Colonic mucosa (tissue), 4 donors: ENCODE measurements around the gene KRT26. TPM values are rescaled to one million over a fixed set of nuclear protein-coding genes. Genes with fewer than 3 reads are reported as not detected.

Experiments used
- DNase-seq: peaks from one replicate; pipeline ENCODE4 v3.0.0-alpha.2; 2020
- H3K27ac ChIP-seq: fragments of 200-600 bp; one replicate; pipeline ENCODE4 v1.8.0; 2021
- H3K27me3 ChIP-seq: fragments of 200-600 bp; one replicate; pipeline ENCODE4 v1.8.0; 2021
- H3K36me3 ChIP-seq: fragments of 200-600 bp; one replicate; pipeline ENCODE4 v1.8.0; 2021
- H3K4me1 ChIP-seq: fragments of 200-600 bp; one replicate; pipeline ENCODE4 v1.8.0; 2021; ENCODE audit warnings: mild to moderate bottlenecking
- H3K4me3 ChIP-seq: fragments of 200-600 bp; one replicate; pipeline ENCODE4 v1.8.0; 2021
- H3K9ac ChIP-seq, 2 donors: one replicate each; pipeline ENCODE4 v1.7.0; 2013; ENCODE audit warnings: control low read depth in 2 of 2, low read depth in 2 of 2, low read length in 2 of 2
- H3K9me3 ChIP-seq: fragments of 200-600 bp; one replicate; pipeline ENCODE4 v1.8.0; 2021
- intact Hi-C: fragments of 100-400 bp; cut with DNase I; formaldehyde crosslinking; loops from one replicate; pipeline ENCODE4 v1.14.1; 2022
- total RNA-seq, 2 donors: library from RNA; stranded (reverse); fragmentation: NEBNext Ultra II Directional in 1 of 2; extraction: Animal tissue kit (Norgen Biotek cat#: 25700) in 1 of 2; gene quantifications; one replicate each; pipeline ENCODE4 v1.2.1, GENCODE V29; 2021
- TF ChIP-seq, protein P1 (sequence below): fragments of 200-600 bp; IDR thresholded peaks from one replicate; pipeline ENCODE4 v1.8.0; 2022; ENCODE audit warnings: antibody characterized with exemption, mild to moderate bottlenecking
- donor health status: healthy.
- donor health status: DM: no; HTN: no; CAD: no.
- donor health status: DM: no; HTN: no; CAD: no.

KRT26 gene
- total RNA-seq, 2 donors from 2014 or later, result not detected

DNA sequence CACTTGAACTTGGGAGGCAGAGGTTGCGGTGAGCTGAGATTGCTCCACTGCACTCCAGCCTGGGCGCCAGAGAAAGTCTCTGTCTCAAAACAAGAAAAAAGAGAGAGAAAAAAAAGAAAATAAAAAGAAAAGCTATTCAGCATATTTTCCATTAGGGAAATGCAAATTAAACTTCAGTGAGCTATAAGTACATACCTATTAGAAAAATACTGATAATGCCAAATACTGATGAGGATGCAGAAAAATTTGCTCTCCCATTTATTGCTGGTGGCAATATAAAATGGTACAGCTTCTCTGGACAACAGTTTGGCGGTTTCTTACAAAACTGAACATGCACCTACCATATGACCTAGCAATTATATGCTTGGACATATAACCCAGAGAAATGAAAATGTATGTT, 40.6 kb upstream of the KRT26 start:
- no peak overlapping the region for H3K4me3 ChIP-seq
- H3K27me3 ChIP-seq, result peaks cover 16% of the 10 kb centered on the region

DNA sequence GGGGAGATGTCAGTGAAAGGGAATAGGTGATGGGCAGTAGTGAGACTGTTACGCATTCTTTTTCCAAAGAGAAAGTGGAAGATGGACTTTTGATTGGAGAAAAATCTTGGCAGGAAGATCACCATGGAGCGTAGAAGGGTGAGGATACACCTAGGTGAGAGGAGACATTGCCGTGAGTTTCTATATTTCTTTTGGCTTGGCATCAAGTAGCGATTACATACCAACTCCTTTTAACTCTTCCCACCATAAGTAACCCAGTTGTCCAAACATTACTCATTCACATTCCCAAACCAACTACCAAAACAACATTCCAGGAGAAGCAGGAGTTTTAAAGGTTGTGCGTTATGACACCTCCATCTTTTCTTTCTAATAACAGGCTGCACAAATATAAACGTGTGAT, 38.5 kb upstream of the KRT26 start:
- Histone ChIP-seq H3K27ac (no peak overlapping the region), H3K9ac (no peak overlapping the region), H3K4me3 (no peak overlapping the region), H3K36me3 (no peaks in the 10 kb centered on the region), H3K4me1 (no peaks in the 10 kb centered on the region), H3K27me3 (peaks cover 16% of the 10 kb centered on the region), H3K9me3 (no peaks in the 10 kb centered on the region)
- TF ChIP-seq, protein P1, sequence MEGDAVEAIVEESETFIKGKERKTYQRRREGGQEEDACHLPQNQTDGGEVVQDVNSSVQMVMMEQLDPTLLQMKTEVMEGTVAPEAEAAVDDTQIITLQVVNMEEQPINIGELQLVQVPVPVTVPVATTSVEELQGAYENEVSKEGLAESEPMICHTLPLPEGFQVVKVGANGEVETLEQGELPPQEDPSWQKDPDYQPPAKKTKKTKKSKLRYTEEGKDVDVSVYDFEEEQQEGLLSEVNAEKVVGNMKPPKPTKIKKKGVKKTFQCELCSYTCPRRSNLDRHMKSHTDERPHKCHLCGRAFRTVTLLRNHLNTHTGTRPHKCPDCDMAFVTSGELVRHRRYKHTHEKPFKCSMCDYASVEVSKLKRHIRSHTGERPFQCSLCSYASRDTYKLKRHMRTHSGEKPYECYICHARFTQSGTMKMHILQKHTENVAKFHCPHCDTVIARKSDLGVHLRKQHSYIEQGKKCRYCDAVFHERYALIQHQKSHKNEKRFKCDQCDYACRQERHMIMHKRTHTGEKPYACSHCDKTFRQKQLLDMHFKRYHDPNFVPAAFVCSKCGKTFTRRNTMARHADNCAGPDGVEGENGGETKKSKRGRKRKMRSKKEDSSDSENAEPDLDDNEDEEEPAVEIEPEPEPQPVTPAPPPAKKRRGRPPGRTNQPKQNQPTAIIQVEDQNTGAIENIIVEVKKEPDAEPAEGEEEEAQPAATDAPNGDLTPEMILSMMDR, result no peak
- intact Hi-C loops, result no loop called here
- no peak for DNase-seq

More for the DNA sequence above, 40.6 kb upstream of the KRT26 start:
- Histone ChIP-seq H3K9ac (no peak overlapping the region), H3K27ac (no peak overlapping the region), H3K36me3 (no peaks in the 10 kb centered on the region), H3K4me1 (no peaks in the 10 kb centered on the region), H3K9me3 (no peaks in the 10 kb centered on the region)
- TF ChIP-seq, protein P1, result no peak
- intact Hi-C loops, result no loop called here
- DNase-seq, result no peak

DNA sequence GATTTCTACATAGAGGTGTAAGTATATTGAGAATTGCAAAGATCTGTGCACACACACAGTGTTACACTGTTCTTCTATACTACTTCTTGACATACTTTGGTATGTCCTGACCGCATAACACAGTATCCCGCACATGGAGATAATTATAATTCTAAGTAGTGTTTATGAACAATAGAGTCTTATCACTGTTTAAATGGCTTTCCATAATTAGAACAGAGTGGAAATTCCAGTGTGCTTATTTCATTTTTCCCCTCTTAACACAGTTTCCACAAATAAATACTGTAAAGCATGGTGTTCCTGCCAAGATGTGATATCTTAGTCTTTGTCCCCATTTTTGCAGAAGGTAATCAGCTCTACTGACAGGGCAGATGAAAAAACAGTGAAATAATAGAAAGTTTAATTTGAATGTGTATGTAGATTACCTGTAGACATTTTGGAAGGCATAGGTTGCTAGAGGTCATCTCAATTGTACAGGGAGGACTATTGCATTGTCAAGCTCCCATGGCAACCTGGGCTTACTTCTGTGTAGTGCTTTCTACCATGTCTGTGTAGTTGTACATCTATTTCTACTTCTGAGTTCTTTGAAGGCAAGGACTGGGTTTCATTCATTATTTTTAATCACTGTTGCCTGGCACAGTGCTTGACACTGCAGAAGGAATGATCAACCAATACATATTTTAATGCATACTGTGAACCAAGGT, 37.9 kb upstream of the KRT26 start:
- H3K4me1 ChIP-seq, result no peaks in the 10 kb centered on the region
- no peak overlapping the region for H3K27ac ChIP-seq
- intact Hi-C loops, result no loop called here
- no peaks in the 10 kb centered on the region for H3K36me3 ChIP-seq
- DNase-seq, result no peak
- no peak overlapping the region for H3K4me3 ChIP-seq
- no peaks in the 10 kb centered on the region for H3K9me3 ChIP-seq
- H3K9ac ChIP-seq, result no peak overlapping the region
- TF ChIP-seq, protein P1, result no peak
- H3K27me3 ChIP-seq, result peaks cover 16% of the 10 kb centered on the region

DNA sequence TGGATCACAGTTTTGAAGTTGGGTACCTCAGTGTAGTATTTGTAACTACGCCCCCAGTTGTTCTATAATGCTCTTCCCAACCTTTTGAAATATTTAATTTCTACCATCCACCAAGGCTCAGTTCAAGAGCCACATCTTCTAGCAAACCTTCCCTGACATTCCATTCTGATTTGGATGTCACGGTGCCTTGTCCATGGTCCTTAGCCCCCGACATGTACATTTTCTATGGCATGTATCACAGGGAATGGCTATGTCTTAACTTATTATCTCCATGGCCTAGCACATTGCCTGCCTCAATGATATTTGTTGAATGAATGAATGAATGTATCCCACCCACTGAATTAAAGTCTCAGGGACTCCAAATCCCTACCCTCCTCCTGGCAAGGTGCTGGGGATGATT, 34.1 kb upstream of the KRT26 start:
- intact Hi-C loops, result no loop called here

DNA sequence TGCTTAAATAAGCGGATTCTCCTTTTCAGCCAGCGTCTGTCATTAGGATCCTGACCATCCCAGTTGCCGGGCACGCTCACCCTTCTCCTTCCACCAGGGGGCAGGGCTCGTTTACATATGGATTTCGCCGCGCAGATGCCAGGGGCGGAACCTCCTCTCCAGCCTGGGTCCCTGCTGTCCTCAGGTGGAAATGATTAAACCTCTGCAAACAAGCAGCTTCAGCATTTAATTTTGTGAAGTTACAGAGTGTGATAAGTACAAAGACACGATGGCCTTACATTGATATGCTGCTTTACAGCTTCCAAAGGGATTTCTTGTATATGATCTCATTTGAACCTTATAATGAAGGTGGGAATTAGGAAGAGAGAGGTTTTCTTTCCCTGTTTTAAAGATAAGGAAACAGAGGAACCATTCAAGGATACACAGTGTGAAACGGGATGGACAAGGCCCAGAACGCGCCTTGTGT, 31.6 kb upstream of the KRT26 start:
- H3K9me3 ChIP-seq, result no peaks in the 10 kb centered on the region
- H3K9ac ChIP-seq, result no peak overlapping the region
- peak; percentile 84 for DNase-seq
- TF ChIP-seq, protein P1, result peak; percentile 74
- peaks cover 8% of the 10 kb centered on the region for H3K27me3 ChIP-seq
- H3K4me3 ChIP-seq, result no peak overlapping the region
- no peaks in the 10 kb centered on the region for H3K4me1 ChIP-seq
- intact Hi-C loops, result loop anchor here (5.0 kb wide), 2 partner anchors 844 to 859 kb away; no protein-coding TSS in a partner anchor
- no peaks in the 10 kb centered on the region for H3K36me3 ChIP-seq
- no peak overlapping the region for H3K27ac ChIP-seq

More for the DNA sequence above, 34.1 kb upstream of the KRT26 start:
- TF ChIP-seq, protein P1, result no peak
- H3K9me3 ChIP-seq, result no peaks in the 10 kb centered on the region
- H3K9ac ChIP-seq, result no peak overlapping the region
- no peak for DNase-seq
- H3K4me1 ChIP-seq, result no peaks in the 10 kb centered on the region
- no peak overlapping the region for H3K4me3 ChIP-seq
- H3K36me3 ChIP-seq, result no peaks in the 10 kb centered on the region
- no peak overlapping the region for H3K27ac ChIP-seq
- H3K27me3 ChIP-seq, result peaks cover 14% of the 10 kb centered on the region
